Liver (tissue), 3 donors: ENCODE data around the gene NECTIN1.

Experiments used
- CTCF ChIP-seq: fragments of 150-350 bp; IDR thresholded peaks from 2 replicates; pipeline ENCODE4 v1.5.1; 2017; ENCODE audit warnings: improper control_type of control experiment, low read depth, low read length; ENCODE audit not compliant: missing input control
- MAX ChIP-seq: IDR thresholded peaks from 2 replicates; pipeline ENCODE4 v1.6.1; 2016; ENCODE audit warnings: antibody characterized with exemption
- NR2F2 ChIP-seq: IDR thresholded peaks from 2 replicates; pipeline ENCODE4 v1.6.1; 2016; ENCODE audit warnings: antibody characterized with exemption
- RAD21 ChIP-seq, 2 donors: IDR thresholded peaks; 2 replicates each; pipeline ENCODE4 v1.6.1; 2016; ENCODE audit warnings: antibody characterized with exemption in 2 of 2, mild to moderate bottlenecking in 2 of 2
- REST ChIP-seq: IDR thresholded peaks from 2 replicates; pipeline ENCODE4 v1.6.1; 2016; ENCODE audit warnings: antibody characterized with exemption, mild to moderate bottlenecking
- RXRA ChIP-seq, 2 donors: IDR thresholded peaks; 2 replicates each; pipeline ENCODE4 v1.6.1; 2017 to 2018; ENCODE audit warnings: antibody characterized with exemption in 2 of 2, mild to moderate bottlenecking in 1 of 2
- TAF1 ChIP-seq: conservative IDR thresholded peaks from 2 replicates; pipeline ENCODE4 v1.6.1; 2016; ENCODE audit warnings: antibody characterized with exemption, mild to moderate bottlenecking
- YY1 ChIP-seq: IDR thresholded peaks from 2 replicates; pipeline ENCODE4 v1.6.1; 2016; ENCODE audit warnings: antibody characterized with exemption, mild to moderate bottlenecking
- ZBTB33 ChIP-seq: IDR thresholded peaks from 2 replicates; pipeline ENCODE4 v1.6.1; 2016; ENCODE audit warnings: antibody characterized with exemption
- donor health status: healthy.
- donor health status: healthy.

GRCh38 chr11:119729581-119729927 is 554 bp upstream of the NECTIN1 start:
- TF ChIP-seq MAX (no peak), TAF1 (no peak), CTCF (no peak), ZBTB33 (no peak), RXRA (IDR thresholded peaks at IDR 0.05) (no peak), YY1 (no peak), NR2F2 (no peak), REST (no peak), RAD21 (IDR thresholded peaks at IDR 0.05) (no peak)
